GM21786 (cell line): ENCODE data around the gene TTLL5.

ENCODE experiments used
- ATAC-seq: cut with Tn5 transposase; IDR thresholded peaks from one replicate; pipeline ENCODE4 v1.9.1; 2021; ENCODE audit not compliant: unreplicated experiment

Gene TTLL5

DNA sequence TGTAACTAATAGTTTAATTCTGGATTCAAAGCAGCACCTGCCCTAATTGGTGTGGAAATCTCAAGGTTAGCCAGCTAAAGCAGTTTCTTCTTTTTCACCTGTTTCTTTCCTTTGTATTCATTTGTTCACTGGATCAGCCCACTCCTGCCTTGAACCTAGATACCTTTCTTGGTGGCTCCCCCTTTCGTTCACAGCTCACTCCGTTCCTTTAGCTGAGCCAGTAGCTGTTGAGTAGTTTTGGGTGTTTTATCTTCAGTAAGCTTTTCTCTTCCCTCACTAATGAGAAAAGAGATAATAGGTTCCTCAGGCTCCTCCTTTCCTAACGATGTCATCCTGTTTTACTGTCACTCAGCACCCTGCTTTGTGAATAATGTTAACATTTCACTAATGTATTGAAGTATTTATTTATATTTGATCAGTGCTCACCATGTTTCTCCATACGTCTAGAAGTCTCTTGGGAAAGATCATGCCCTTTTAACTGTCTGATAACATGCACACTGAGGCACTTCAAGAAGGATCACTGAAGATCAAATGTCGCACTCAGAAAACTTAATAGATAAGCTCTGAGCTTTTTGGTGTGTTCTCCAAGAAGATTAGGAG lies 199.6 kb downstream of the TTLL5 start:
- no peak for ATAC-seq

GRCh38 chr14:75861161-75861621 lies 200.1 kb downstream of the TTLL5 start:
- ATAC-seq = no peak

- ATAC-seq = no peak
These were observed 202.2 kb downstream of the TTLL5 start for GRCh38 chr14:75863221-75863620.

DNA sequence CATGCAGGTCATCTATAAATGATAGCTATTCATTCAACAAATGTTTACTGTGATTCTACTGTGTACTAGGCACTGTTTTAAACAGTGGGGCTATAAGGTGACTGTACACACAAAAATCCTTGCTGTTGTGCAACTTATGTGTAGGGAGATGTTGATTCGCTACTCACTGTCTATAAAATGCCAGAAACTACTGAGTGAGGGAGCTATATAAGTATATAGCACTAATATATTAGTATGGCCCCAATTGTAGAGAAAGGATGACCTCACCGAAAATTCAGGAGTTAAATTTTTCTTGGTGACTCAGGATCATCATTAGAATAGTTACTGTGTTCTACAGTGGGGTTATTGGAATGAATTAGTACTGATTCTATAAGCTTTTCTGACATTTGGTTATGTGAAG lies 203.3 kb downstream of the TTLL5 start:
- ATAC-seq = no peak

DNA sequence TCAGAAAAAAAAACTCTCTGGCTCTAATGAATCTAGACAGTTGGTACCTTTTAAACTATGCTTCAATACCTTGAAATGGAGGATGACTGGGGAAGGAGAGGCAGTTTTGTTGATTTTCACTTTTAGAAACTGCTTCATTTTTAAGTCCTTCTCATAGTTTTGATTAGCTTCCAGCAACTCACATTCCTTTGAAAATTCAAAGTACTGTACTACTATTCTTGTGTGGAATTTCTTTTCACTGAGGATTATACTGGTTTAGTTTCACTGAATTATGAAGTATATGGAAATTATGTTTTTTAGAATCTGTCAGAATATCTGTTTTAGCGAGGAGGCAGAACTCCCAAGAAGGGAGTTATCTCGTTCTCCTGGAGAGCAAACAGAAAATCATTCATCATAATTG lies 204.5 kb downstream of the TTLL5 start:
- no peak for ATAC-seq

DNA sequence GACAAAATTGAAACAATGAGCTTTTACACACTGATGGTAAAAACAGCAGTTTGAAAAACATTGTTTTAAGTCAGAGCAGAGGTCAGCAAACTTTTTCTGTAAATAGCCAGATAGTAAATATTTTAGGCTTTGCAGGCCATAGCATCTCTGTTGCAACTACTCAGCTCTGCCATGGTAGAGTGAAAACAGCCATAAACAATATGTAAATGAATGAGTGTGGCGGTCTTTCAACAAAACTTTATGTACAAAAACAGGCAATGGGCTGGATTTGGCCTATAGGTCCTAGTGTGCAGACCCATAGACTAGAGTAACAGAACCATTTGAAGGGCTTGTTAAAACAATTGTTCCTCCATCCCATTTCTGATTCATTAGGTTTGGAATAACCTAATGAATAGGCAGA lies 205.9 kb downstream of the TTLL5 start:
- ATAC-seq = no peak

DNA sequence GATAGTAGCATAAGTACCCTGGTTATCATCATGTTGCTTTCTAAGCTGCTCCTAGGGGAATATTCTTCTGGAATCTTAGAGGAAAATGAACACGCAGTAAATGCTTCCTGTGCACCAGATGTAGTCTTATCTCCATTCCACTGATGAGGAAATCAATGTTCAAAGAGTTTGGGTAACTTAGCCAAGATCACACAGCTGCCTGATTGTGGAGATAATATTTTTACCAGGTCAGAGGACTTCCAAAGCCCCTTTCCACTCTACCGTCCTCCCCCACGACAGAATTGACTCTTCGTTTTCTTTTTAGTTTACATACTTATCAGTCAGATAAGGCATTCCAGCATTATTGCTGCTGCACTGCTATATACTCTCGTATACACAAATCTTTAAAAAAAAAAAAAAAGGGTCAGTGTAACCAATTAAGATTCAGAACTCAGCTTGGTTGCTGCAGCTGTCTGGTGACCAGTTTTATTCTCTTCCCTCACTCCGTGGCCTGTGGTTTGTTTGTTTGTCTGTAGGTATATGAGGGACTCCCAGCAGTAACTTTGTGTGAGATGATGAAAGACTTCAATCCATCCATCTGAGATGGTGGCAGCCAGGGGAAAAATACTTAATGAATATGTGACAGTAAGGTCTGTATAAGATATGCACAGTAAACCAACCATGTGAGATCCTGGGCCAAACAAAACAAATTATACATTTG lies 210.3 kb downstream of the TTLL5 start:
- no peak for ATAC-seq

DNA sequence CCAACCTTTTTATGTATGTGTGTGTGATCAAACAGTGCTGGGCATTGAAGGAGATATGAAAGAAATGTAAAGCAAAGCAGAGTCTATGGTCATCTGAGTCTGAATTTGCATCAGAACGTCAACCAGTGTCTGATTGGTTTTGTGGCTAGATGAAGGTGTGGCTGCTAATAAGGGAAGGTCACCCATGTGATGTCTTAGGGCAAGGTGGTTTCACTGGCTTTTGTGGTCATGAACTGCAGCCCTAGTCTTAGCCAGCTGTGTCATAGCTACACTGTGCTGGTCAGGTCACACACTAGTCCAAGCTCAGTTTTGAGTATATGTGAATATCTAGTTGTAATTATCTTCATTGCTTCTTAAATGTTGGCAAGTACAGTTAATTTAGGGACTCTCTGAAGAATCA lies 214.9 kb downstream of the TTLL5 start:
- peak; percentile 98 for ATAC-seq

GRCh38 chr14:75876530-75876929 lies 215.5 kb downstream of the TTLL5 start:
- ATAC-seq = no peak

GRCh38 chr14:75877292-75877691 lies 216.2 kb downstream of the TTLL5 start:
- ATAC-seq = no peak

- no peak for ATAC-seq
These were observed 216.8 kb downstream of the TTLL5 start for GRCh38 chr14:75877884-75878283.

GRCh38 chr14:75879031-75879430 lies 218.0 kb downstream of the TTLL5 start:
- ATAC-seq = no peak

- no peak for ATAC-seq
These were observed 219.5 kb downstream of the TTLL5 start for GRCh38 chr14:75880512-75880911.

DNA sequence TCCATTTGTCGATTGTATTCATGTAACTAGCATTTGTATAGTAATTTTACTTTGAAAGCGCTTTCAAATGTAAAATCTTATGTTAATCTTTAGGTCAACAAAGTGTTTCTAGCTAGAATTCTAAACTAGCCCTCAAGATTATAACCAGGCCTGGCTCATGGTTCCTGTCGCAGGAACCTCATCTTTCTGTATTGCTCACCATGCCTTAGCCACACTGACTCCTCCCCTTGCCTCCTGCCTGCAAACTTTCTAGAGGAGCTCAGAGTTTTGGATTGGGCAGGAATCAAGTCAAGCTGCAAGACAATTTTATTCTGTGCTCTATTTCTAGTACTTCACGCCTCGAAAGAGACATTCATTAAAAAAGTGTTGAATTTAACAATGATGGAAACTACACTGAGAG lies 220.9 kb downstream of the TTLL5 start:
- no peak for ATAC-seq

- no peak for ATAC-seq
These were observed 223.2 kb downstream of the TTLL5 start for GRCh38 chr14:75884198-75884611.

- no peak for ATAC-seq
These were observed 224.8 kb downstream of the TTLL5 start for GRCh38 chr14:75885829-75886228.

- no peak for ATAC-seq
These were observed 225.7 kb downstream of the TTLL5 start for GRCh38 chr14:75886636-75887348.

DNA sequence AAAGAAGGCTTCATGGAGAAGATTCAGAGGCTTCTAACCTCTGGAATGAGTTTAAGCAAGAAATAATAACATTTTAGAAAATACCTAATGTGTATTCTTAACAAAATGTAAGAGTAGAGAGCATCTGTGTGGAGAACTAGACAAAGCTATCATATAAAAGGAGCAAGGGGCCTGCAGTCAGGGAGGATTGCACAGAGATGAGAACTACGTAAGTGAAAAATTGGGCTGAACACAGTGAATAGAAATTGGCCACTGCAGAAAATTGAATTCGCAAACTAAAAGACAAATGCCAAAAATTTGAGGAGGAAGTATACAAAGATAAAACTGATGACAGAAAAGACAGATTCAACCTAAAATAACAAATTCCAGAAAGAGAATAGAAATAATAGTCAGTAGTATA lies 227.9 kb downstream of the TTLL5 start:
- ATAC-seq = no peak

DNA sequence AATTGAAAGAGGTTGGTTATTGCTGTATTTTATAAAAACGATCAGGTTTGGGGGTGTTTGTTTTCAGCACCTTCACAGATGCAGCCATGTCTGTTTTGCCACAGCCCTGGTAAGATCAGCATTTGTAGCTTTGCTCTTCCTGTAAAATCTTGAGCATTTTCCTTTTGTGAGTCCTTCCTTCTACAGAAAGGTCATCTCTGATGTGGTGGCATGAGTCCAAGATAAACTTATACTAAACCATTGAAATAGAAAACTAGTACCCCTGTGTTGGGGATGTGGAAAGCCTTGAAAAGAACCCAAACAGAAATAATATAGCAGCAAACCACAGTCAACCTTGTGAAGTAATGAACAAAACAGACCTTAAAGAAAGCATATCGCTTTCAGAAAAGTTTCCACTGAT lies 235.3 kb downstream of the TTLL5 start:
- no peak for ATAC-seq

- no peak for ATAC-seq
These were observed 243.3 kb downstream of the TTLL5 start for GRCh38 chr14:75904311-75904710.

- ATAC-seq = no peak
These were observed 244.3 kb downstream of the TTLL5 start for GRCh38 chr14:75905147-75905904.
